Measurements from ENCODE around the gene RIPOR2.
A peak's percentile ranks its signal among the peaks of the same experiment; 100 is the strongest.

The RIPOR2 gene, protein sequence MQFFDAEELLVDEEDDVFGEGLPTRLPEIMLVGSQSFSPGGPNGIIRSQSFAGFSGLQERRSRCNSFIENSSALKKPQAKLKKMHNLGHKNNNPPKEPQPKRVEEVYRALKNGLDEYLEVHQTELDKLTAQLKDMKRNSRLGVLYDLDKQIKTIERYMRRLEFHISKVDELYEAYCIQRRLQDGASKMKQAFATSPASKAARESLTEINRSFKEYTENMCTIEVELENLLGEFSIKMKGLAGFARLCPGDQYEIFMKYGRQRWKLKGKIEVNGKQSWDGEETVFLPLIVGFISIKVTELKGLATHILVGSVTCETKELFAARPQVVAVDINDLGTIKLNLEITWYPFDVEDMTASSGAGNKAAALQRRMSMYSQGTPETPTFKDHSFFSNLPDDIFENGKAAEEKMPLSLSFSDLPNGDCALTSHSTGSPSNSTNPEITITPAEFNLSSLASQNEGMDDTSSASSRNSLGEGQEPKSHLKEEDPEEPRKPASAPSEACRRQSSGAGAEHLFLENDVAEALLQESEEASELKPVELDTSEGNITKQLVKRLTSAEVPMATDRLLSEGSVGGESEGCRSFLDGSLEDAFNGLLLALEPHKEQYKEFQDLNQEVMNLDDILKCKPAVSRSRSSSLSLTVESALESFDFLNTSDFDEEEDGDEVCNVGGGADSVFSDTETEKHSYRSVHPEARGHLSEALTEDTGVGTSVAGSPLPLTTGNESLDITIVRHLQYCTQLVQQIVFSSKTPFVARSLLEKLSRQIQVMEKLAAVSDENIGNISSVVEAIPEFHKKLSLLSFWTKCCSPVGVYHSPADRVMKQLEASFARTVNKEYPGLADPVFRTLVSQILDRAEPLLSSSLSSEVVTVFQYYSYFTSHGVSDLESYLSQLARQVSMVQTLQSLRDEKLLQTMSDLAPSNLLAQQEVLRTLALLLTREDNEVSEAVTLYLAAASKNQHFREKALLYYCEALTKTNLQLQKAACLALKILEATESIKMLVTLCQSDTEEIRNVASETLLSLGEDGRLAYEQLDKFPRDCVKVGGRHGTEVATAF

DNA sequence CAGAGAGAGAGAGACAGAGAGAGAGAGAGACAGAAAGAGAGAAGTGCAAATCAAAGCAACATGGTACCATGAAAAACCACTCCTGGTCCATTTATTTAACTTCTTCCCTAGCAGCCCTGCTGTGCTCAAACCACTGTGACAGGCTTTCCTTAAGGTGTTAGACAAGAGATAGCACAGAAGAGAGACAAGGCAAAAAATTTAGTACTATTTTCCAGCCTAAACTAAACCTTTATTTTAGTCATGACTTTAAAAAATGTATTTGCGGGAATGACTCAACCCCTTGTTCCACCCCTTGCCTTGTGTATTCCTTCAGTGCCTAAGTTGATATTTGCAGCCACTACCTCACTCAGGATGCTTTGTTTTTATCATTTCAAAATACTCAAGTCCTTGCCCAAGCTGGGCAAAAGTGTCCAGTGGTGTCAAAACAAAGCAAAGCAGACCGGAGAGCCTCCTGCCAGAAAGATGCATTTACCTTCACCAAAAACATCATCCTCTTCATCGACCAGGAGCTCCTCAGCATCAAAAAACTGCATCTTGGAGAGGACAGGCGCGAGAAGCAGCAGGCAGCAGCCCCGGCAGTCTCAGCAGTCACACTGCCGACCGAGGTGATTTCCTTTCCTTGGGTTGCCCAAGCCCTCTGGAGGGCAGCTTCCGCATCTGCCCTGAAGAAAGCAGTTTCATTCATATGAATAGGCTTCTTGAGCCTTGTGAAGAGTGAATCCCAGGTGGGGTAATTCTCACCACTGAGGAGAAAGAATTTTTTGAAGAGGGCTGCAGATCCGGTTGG, at the start of gene RIPOR2:
RIPOR2 (minus strand) TSS at position 595 of the 787 bp plus-strand sequence; CDS start at position 533, 62 bp downstream.
- peak in 2 of 51 donors; percentile 10 to 16 for DNase-seq

GRCh38 chr6:24985323-24985722, 49.6 kb upstream of the RIPOR2 start:
- no peak for DNase-seq

- no peak for DNase-seq
Observed at GRCh38 chr6:24982231-24982630, 46.5 kb upstream of the RIPOR2 start.

DNA sequence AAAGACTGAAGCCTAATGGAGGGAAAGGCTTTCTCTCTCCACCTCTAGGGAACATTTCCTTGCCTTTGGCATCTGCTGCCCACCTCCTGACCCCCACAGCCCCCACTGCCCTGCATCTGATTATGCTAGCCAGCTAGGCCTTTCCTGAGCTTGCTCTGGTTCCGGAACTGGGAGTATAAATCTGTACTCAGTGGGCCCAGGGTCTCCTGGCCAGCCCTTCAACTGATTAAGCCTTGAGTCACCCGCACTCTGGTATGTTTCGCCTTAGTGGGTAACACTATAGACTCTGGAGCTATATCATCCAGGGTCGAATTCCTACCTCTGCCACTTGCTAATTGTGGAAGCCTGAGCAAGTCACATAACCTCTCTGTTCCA, 45.6 kb upstream of the RIPOR2 start:
- no peak for DNase-seq

DNA sequence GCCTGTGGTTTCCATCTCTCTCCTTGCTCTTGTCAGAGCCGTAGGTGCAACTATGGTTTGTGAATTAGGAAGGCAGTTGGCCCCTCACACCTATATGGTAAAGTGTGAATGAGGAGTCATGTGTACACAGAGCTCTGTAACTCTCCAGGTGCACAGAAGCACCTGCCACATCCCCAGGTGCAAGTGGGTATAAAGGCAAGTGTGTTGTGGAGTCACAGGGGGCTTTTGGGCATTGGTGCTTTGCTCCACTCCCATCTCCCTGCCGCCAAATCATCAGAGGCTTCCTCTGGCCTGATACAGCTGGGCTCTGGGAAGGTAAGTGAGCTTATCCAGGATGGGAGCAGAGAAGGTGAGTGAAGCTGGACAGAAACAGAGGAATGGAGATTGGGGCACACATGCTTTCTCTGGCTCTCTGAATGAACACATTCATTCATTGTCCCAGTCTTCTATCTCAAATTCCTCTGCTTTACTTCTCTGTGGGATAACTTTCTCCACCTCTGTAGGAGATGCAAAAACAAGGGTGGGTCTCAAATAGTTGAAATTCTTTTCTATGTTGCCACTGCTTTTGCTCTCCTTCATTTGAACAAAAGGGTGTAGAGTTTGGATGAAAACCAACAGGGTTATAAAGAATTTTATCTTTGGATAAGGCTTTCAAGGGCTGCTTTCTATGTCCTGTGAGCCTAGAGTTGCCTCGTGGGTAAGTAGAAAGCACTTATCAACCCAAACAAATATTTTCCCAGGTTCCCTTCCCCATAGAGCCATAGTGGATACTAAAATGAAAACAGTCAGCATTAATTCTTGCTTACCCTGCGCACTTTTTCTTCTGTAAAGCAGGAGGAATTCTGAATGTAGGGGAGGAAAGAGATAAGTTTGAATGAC, 45.0 kb upstream of the RIPOR2 start:
- DNase-seq, result no peak

- DNase-seq, result no peak
Observed at GRCh38 chr6:24979176-24979575, 43.4 kb upstream of the RIPOR2 start.

DNA sequence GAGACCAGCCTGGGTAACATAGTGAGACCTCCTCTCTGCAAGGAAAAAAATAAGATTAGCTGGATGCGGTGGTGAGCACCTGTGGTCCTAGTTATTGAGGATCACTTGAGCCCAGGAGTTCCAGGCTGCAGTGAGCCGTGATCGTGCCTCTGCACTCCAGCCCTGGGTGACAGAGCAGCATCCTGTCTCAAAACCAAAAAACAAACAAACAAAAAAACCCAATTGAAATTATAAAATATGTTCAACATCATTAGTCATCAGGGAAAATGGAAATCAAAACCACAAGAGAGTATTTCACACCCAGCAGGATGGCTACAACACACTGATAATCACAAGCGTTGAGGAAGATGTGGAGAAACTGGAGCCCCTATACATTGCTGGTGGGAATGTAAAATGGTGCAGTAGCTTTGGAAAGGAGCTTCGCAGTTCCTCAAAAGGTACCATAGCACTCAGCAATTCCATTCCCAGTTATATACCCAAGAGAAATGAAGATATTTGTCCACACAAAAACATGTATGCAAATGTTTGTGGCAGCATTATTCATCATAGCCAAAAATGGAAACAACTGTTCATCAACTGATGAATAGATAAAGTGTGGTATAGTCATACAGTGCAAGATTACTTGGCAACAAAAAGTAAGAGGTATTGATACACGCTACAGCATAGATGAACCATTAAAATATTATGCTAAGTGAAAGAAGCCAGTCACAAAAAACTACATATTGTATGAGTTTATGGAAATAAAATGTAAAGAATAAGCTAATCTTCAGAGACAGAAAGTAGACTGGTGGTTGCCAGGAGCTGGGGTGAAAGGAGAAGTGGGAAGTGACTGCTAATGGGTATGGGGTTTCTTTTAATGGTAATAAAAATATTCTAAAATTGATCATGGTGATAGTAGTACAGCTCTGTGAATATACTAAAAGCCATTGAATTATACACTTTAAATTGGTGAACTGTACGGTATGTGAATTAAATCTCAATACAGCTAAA, 38.7 kb upstream of the RIPOR2 start:
- no peak for DNase-seq

DNA sequence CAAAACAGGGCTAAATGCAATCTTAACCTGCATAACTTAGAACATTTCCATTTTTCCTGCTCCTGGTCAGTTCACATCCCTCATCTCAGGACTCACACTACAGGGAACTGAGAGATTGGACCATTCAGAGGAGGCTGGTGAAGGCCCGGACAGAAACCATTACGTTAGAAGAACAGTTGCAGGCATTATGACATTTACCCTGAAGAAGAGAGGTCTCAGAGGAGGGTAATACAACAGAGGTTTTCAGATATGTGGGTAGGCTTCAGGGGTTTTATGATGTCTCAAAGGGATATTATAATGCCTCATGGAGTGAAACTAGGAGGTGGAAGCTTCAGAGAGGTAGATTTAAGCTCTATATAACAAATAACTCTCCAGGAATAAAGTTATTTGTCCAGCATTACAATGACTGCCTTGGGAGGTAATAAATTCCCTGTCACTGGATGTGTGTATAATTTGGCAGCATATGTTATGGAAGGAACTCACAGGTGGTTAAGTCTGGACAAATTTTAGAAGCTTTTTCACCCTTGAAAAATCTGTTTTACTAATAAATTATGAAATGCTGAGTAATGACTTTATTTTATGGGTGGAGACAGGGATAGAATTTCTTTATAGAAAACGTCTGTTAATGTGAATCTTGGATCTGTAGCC, 36.7 kb upstream of the RIPOR2 start:
- no peak for DNase-seq

- no peak for DNase-seq
Observed at GRCh38 chr6:24971067-24971466, 35.3 kb upstream of the RIPOR2 start.

DNA sequence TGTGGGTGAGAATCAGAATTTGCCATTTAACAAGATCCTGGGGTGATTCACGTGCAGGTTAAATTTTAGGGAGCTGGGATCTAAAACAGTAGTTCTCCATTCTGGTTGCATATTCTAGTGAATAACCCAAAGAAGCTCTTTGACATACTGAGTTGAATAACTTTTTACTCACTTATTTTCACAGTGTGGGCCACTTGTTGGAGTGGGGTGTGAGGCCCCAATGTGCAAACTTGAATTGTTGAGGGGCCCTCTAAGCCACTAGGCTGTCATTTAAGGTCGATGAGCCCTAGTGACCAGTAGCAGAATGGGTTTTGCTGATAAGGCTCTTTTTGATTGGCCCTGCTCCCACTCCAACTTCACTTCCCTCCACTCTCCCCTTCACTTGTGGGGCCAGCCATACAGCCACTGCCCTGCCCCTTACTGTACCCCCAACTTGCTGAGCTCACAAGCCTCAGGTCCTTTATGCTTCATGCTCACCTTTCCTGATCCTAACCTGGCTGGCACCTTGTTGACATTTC, 33.6 kb upstream of the RIPOR2 start:
- DNase-seq, result no peak

- DNase-seq, result no peak
Observed at GRCh38 chr6:24968783-24969182, 33.0 kb upstream of the RIPOR2 start.

- DNase-seq, result no peak
Observed at GRCh38 chr6:24967211-24967610, 31.5 kb upstream of the RIPOR2 start.

DNA sequence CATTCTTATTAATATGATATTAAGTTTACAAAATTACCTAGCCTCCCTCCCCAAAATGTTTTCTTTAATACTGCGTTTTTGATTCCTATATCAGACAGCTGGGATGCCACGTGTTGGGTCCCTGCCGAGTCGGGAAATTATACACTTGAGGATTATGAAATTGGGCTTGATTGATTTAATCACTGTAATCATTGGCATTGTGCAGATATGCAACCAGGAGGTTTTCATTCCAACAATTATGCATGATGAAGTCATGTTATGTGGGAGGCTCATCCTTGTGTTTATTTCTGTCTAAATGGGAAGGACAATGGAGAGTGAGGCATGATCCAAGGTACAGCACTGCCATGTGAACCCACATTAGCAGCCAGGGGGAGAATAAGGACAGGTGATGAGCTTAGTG, 30.6 kb upstream of the RIPOR2 start:
- DNase-seq, result no peak

GRCh38 chr6:24963887-24964570, 28.3 kb upstream of the RIPOR2 start:
- DNase-seq, result no peak

- no peak for DNase-seq
Observed at GRCh38 chr6:24963339-24963738, 27.6 kb upstream of the RIPOR2 start.

- no peak for DNase-seq
Observed at GRCh38 chr6:24961852-24962251, 26.1 kb upstream of the RIPOR2 start.

- DNase-seq, result no peak
Observed at GRCh38 chr6:24960991-24961475, 25.3 kb upstream of the RIPOR2 start.

- DNase-seq, result no peak
Observed at GRCh38 chr6:24959319-24959718, 23.6 kb upstream of the RIPOR2 start.

Data from hypothalamus (tissue), 51 donors.